Gastroesophageal sphincter (tissue), 4 donors: ENCODE measurements around the gene LMO1. TPM values are rescaled to one million over a fixed set of nuclear protein-coding genes. Genes with fewer than 3 reads are reported as not detected.

Experiments used
- ATAC-seq: fragments of 150-250 bp; one replicate; pipeline ENCODE4 v1.9.1; 2016; ENCODE audit warnings: mild to moderate bottlenecking, moderate library complexity
- H3K27ac ChIP-seq, 4 donors: fragments of 200-600 bp; sonication (generic) in 3 of 4; 1 replicate in 3 of 4; 2 replicates in 1 of 4; pipeline ENCODE4 v1.5.1; 2016 to 2019
- H3K27me3 ChIP-seq: fragments of 200-600 bp; sonication (generic); one replicate; pipeline ENCODE4 v1.5.1; 2019
- H3K36me3 ChIP-seq, 2 donors: fragments of 200-600 bp; sonication (generic); one replicate each; pipeline ENCODE4 v1.5.1; 2019; ENCODE audit warnings: control low read depth in 1 of 2
- H3K4me1 ChIP-seq, 3 donors: fragments of 200-600 bp; sonication (generic); 1 replicate in 2 of 3; 2 replicates in 1 of 3; pipeline ENCODE4 v1.5.1; 2016 to 2019; ENCODE audit warnings: control low read depth in 2 of 3
- H3K4me3 ChIP-seq, 2 donors: fragments of 200-600 bp; sonication (generic); one replicate each; pipeline ENCODE4 v1.5.1; 2019; ENCODE audit warnings: mild to moderate bottlenecking in 1 of 2, moderate library complexity in 1 of 2
- H3K9me3 ChIP-seq, 3 donors: fragments of 200-600 bp; sonication (generic); one replicate each; pipeline ENCODE4 v1.5.1; 2017 to 2019; ENCODE audit warnings: control low read depth in 2 of 3
- CTCF ChIP-seq, 4 experiments: fragments of 200-600 bp in 2 of 4; fragments of 450-650 bp in 2 of 4; sonication (generic) in 1 of 4; IDR thresholded peaks; one replicate each; pipeline ENCODE4 v1.5.1; 2017 to 2019; ENCODE audit warnings: antibody characterized with exemption in 4 of 4, mild to moderate bottlenecking in 2 of 4, moderate library complexity in 2 of 4
- EP300 ChIP-seq: sonication (generic); formaldehyde crosslinking; IDR thresholded peaks from one replicate; pipeline ENCODE4 v1.6.1; 2017; ENCODE audit warnings: antibody characterized with exemption, mild to moderate bottlenecking
- POLR2A ChIP-seq, 2 donors: fragments of 450-650 bp; IDR thresholded peaks; one replicate each; pipeline ENCODE4 v1.6.1; 2017; ENCODE audit warnings: antibody characterized with exemption in 2 of 2, mild to moderate bottlenecking in 2 of 2, moderate library complexity in 1 of 2
- POLR2AphosphoS5 ChIP-seq: sonication (generic); formaldehyde crosslinking; IDR thresholded peaks from one replicate; pipeline ENCODE4 v1.6.1; 2017; ENCODE audit warnings: antibody characterized with exemption
- WGBS, 2 donors: methylation state at CpG; one replicate each; pipeline ENCODE4 v1.1.5; 2018; ENCODE audit warnings: low coverage in 1 of 2; 5-methylcytosine and 5-hydroxymethylcytosine counted together
- total RNA-seq, 4 donors: library from RNA; depleted of rRNA; stranded (reverse); fragments of >200 nt; gene quantifications; one replicate each; pipeline ENCODE4 v1.1.0, GENCODE V29; 2016

Gene LMO1
- total RNA-seq, 4 donors from 2014 or later = not detected

- no peak overlapping the region for H3K4me3 ChIP-seq
- no peaks in the 10 kb centered on the region for H3K36me3 ChIP-seq
- no peak overlapping the region for H3K27ac ChIP-seq
- no peaks in the 10 kb centered on the region for H3K27me3 ChIP-seq
- no peaks in the 10 kb centered on the region for H3K4me1 ChIP-seq
- no peak for TF ChIP-seq EP300
- TF ChIP-seq CTCF (IDR thresholded peaks at IDR 0.05) = no peak
- TF ChIP-seq POLR2AphosphoS5 = no peak
- no peak for TF ChIP-seq POLR2A (IDR thresholded peaks at IDR 0.05)
- 80 to 88% methylated on average over 8 of the region's 9 CpGs for WGBS, 2 donors
- H3K9me3 ChIP-seq = peaks cover 0 to 13% (median 0%) of the 10 kb centered on the region in 3 donors
- no peak for ATAC-seq
Measured at GRCh38 chr11:8309311-8309710, 45.6 kb upstream of the LMO1 start.

DNA sequence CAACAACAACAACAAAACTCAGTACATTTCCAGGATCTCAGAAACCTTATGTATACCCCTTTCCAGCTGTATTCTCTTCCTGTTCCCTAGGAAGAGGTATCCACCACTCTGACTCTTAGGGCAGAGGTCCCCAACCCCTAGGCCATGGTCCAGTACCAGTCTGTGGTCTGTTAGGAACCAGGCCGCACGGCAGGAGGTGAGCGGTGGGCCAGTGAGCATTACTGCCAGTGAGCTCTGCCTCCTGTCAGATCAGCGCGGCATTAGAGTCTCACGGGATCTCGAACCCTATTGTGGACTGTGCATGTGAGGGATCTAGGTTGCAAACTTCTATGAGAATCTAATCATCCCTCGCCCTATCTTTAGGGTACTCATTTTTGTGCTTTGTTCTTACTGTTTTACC, 43.9 kb upstream of the LMO1 start:
- Histone ChIP-seq H3K4me1 (no peaks in the 10 kb centered on the region), H3K36me3 (no peaks in the 10 kb centered on the region), H3K27ac (no peak overlapping the region), H3K4me3 (no peak overlapping the region), H3K9me3 (peaks cover 0 to 22% (median 0%) of the 10 kb centered on the region in 3 donors), H3K27me3 (no peaks in the 10 kb centered on the region)
- TF ChIP-seq EP300 (no peak), POLR2AphosphoS5 (no peak), POLR2A (IDR thresholded peaks at IDR 0.05) (no peak), CTCF (IDR thresholded peaks at IDR 0.05) (no peak)
- WGBS, 2 donors = 88 to 93% methylated on average over 4 to 8 of the region's 8 CpGs
- ATAC-seq = no peak

DNA sequence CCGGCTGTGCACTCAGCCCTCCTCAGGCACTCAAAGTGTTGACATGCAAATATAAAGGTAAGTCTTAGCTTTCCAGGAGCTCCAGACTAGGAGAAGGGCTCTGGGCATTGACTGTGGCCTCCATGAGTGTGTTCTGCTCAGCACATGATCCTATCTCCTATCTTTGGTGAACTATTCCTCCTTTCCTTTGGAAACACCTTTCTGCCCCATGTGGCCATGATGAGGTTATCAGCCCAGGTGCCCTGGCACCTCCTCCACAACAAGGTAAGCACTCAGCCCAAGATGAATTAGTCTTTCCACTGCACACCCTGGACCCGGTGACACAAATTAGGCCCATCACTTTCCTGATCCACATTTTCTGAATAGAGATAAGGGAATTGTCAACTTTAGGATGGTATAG, 37.9 kb upstream of the LMO1 start:
- no peaks in the 10 kb centered on the region for H3K27me3 ChIP-seq
- H3K4me1 ChIP-seq = no peaks in the 10 kb centered on the region
- H3K4me3 ChIP-seq = no peak overlapping the region
- 88% methylated on average over 2 of the region's 2 CpGs; no CpG with 5 or more reads in 1 of the 2 donors for whole genome bisulfite sequencing, 2 donors
- ATAC-seq = no peak
- TF ChIP-seq EP300 (no peak), CTCF (IDR thresholded peaks at IDR 0.05) (no peak), POLR2AphosphoS5 (no peak), POLR2A (IDR thresholded peaks at IDR 0.05) (no peak)
- no peak overlapping the region for H3K27ac ChIP-seq
- peaks cover 0 to 22% (median 0%) of the 10 kb centered on the region in 3 donors for H3K9me3 ChIP-seq
- no peaks in the 10 kb centered on the region for H3K36me3 ChIP-seq

- no peak for TF ChIP-seq CTCF (IDR thresholded peaks at IDR 0.05)
- TF ChIP-seq POLR2A (IDR thresholded peaks at IDR 0.05) = no peak
- TF ChIP-seq EP300 = no peak
- no peak for TF ChIP-seq POLR2AphosphoS5
- no peaks in the 10 kb centered on the region for H3K36me3 ChIP-seq
- ATAC-seq = no peak
- H3K27me3 ChIP-seq = no peaks in the 10 kb centered on the region
- H3K4me3 ChIP-seq = no peak overlapping the region
- H3K4me1 ChIP-seq = peaks cover 0 to 5% (median 0%) of the 10 kb centered on the region in 3 donors
- no peak overlapping the region for H3K27ac ChIP-seq
- 82 to 85% methylated on average over 8 to 10 of the region's 13 CpGs for WGBS, 2 donors
- peaks cover 0 to 7% (median 0%) of the 10 kb centered on the region in 3 donors for H3K9me3 ChIP-seq
Measured at GRCh38 chr11:8298801-8299786, 35.4 kb upstream of the LMO1 start.
